ENCODE data around the gene TGFBRAP1.
"Not testable (repeated sequence)": the region's sequence is repeated elsewhere in the genome, so short reads cannot be mapped to it uniquely, and the experiment has no call there.

TGFBRAP1 gene

GRCh38 chr2:105271393-105272045, 58.0 kb downstream of the TGFBRAP1 start:
- DNase-seq = no peak

DNA sequence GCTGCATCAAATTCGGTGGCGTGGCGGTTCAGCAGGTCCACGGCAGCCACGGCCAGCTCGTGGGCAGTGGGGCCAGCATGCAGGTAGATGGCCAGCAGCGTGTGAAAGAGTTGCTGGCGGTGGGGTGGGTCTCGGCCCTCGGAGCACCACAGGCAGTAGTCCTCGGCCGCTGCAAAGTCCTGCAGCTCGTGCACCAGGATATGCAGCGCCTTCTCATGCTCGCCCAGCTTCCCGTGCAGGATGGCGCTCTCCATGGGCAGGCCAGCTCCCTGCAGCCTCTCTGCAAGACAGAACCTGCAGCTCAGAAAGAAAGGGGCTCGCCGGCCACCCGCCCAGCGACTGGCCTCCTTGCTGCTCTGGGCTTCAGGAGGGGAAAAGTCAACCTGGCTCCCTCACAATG, 60.1 kb downstream of the TGFBRAP1 start:
- no peak for DNase-seq

GRCh38 chr2:105262651-105263091, 66.9 kb downstream of the TGFBRAP1 start:
- no peak for DNase-seq

DNA sequence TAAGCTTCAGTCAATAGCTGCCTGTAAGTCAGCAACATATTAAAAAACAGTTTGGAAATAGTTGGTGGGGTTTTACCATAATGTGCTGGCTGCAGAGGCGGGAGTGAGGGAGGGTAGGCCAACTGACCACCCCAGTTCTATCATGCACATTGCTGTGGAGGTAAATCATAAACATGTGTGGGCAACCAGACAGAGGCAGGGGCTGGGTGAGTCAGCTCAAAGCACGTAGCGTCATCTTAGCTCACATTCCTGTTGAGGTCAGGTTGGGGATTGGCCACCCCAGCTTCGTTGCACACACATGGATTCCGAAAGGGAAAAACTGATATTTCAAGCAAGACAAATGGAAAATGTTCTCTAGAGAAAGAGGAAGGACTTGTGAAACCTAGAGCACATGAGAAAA, 68.5 kb downstream of the TGFBRAP1 start:
- no peak for DNase-seq

- no peak for DNase-seq
These were observed 70.6 kb downstream of the TGFBRAP1 start for GRCh38 chr2:105258835-105259350.

- no peak for DNase-seq
These were observed 71.6 kb downstream of the TGFBRAP1 start for GRCh38 chr2:105257981-105258380.

GRCh38 chr2:105256431-105257047, 73.0 kb downstream of the TGFBRAP1 start:
- no peak for DNase-seq

DNA sequence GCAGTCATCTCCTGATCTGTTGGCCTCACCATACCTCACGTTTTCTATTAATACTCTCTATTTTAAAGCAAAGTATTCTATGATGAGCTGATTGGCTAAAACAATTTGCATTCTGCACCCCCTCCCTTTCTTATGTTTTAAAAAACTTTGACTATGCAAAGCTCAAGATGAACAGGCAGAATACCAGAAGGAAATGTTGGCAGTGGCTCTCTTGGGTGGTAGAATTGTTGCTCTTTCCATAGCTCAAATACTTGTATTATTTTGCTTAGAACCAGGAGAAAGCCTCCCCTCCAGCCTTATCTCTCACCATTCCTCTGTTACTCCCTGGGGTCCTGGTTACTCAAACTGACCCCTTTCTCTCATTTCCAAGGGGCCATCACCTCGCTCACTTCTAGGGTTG, 73.6 kb downstream of the TGFBRAP1 start:
- no peak for DNase-seq

DNA sequence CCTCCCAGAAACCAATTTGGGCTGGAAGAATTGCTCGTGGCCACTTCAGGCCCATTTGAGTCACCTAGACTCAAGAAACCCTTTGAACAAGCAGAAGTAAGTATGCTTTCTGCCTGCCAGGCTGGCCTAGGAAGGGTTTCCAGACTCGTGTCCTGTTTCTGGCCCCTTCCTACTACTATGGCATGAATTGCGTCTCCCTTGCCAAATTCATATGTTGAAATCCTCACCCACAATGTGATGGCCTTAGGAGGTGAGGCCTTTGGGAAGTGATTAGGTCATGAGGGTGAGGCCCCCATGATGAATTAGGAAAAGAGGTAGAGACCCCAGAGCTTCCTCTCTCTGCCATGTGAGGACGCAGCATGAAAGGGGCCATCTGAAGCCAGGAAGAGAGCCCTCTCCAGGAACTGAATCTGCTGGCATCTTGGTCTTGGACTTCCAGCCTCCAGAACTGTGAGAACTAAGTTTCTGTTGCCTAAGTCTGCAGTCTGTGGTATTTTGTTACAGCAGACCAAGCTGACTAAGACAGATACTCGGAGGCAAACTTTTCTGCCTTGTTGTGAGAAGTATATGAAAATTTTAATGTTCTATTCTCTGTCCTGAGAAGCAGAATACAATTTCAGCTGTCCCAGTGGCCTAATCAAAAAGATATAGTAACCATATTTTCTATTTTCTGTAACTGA, 74.9 kb downstream of the TGFBRAP1 start:
- DNase-seq = no peak

DNA sequence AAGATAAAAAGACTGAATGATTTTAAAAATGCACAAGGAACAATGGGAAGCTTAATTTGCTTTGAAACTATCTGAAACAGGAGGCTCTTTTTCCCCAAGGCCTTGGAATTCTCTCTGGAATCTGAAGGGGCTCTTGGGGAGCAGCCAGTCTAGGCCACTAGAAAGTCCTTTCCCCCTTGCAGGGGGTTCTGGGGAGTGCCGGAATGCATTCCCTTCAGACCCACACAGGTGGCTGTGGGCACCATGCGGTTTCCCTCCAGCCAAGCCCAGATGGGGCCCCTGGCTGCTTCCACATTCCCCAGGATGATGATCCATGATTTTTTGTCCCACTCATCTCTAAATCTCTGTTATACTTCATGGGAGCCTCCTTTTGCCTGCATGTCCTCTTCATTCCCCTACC, 77.3 kb downstream of the TGFBRAP1 start:
- DNase-seq = no peak

- DNase-seq = not testable (repeated sequence)
These were observed 78.4 kb downstream of the TGFBRAP1 start for GRCh38 chr2:105251016-105251648.

GRCh38 chr2:105249891-105250290, 79.6 kb downstream of the TGFBRAP1 start:
- DNase-seq = no peak

DNA sequence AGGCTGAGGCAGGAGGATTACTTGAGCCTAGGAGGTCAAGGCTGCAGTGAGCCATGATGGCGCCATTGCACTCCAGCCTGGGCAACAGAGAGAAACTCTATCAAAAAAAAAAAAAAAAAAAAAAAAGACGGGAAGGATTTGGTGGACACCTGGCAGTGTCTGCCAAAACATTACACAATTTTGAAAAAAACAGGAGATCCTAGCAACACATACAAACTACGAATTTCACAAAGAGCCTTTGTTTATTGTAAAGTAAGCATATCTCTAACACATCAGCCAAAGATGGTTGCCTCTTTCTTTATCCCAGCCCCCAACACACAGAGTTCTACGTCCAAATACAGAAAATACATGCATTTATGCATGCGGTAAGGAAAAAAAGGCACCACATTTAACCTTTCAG, 80.4 kb downstream of the TGFBRAP1 start:
- DNase-seq = no peak

GRCh38 chr2:105248316-105249070, 81.0 kb downstream of the TGFBRAP1 start:
- no peak for DNase-seq

DNA sequence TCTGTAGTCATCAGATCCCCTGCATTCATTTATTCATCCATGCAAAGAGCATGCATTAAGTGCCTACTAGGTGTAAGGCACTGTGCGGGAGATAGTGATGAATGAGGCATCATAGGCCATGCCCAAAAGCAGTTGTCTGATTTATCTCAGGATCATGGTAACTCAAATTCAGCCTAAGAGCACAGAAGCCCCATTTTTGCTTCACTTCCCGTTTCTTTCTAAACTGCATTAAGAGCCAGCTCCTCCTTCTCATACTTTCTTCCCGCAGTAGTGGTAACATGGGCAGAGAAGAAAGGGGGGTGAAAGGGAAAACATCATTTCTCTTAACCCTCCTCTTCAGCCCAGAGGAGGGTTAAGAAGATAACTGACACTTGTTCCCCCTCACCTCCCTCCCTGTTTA, 85.1 kb downstream of the TGFBRAP1 start:
- no peak for DNase-seq

- DNase-seq = no peak
These were observed 85.6 kb downstream of the TGFBRAP1 start for GRCh38 chr2:105243961-105244360.

DNA sequence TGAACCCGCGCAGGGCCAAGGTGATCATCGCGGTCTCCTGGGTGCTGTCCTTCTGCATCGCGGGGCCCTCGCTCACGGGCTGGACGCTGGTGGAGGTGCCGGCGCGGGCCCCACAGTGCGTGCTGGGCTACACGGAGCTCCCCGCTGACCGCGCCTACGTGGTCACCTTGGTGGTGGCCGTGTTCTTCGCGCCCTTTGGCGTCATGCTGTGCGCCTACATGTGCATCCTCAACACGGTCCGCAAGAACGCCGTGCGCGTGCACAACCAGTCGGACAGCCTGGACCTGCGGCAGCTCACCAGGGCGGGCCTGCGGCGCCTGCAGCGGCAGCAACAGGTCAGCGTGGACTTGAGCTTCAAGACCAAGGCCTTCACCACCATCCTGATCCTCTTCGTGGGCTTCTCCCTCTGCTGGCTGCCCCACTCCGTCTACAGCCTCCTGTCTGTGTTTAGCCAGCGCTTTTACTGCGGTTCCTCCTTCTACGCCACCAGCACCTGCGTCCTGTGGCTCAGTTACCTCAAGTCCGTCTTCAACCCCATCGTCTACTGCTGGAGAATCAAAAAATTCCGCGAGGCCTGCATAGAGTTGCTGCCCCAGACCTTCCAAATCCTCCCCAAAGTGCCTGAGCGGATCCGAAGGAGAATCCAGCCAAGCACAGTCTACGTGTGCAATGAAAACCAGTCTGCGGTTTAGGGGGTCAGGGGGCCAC, 87.1 kb downstream of the TGFBRAP1 start:
- DNase-seq = no peak

DNA sequence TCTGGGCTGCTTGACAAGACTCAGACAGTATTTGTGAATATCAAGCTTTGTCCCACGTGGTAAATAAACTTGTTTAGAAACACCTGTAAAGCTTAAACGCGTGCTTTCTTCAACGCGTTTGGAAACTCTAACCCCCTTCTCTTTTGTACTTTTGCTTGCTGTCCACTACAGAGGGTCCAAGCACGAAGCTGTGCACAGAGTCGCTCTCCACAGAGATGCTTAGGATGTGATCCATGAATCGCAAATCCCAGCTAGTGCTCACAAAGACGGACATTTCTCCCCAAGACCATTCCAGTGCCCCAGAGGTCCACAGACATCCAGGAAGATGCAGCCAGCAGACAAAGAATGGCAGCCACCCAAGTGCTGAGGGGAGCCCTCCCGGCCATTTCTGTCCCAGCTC, 88.1 kb downstream of the TGFBRAP1 start, which contains the start of gene GPR45:
GPR45 (plus strand) TSS at position 301 of the 400 bp plus-strand sequence. CDS start 116 bp downstream, outside the sequence.
- no peak for DNase-seq

DNA sequence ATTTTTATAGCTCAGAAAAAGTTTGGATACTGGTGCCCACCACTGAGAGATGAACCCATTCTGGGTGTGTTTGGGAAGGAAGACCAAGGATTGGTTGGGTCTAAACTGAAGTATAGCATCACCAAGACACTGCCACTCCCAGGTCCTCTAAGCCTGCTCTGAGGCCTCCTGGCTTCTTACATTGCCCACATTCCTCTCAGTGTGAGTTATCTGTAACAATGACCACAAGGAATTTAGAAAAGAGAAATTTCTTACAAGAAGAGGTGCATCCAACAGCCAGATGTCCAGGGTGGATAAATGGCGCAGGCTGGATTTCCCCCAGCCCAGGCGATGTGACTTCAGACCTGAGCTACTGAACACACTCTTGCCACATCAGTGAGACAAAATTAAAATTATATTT, 89.6 kb downstream of the TGFBRAP1 start:
- no peak for DNase-seq

- DNase-seq = no peak
These were observed 90.8 kb downstream of the TGFBRAP1 start for GRCh38 chr2:105238664-105239240.

GRCh38 chr2:105237045-105237765, 92.3 kb downstream of the TGFBRAP1 start:
- no peak for DNase-seq
